Stimulated activated CD8-positive, alpha-beta memory T cell treated with anti-CD3 and anti-CD28 coated beads, Interleukin-12 subunit alpha, Interleukin-12 subunit beta, amount 100 ng/mL, for 1 hour (primary cell): Measurements from ENCODE around the gene CSNK2A1.

ENCODE experiments used
- DNase-seq: peaks from one replicate; pipeline ENCODE4 v3.0.0-alpha.2; 2020; ENCODE audit warnings: low read depth

CSNK2A1 gene

DNA sequence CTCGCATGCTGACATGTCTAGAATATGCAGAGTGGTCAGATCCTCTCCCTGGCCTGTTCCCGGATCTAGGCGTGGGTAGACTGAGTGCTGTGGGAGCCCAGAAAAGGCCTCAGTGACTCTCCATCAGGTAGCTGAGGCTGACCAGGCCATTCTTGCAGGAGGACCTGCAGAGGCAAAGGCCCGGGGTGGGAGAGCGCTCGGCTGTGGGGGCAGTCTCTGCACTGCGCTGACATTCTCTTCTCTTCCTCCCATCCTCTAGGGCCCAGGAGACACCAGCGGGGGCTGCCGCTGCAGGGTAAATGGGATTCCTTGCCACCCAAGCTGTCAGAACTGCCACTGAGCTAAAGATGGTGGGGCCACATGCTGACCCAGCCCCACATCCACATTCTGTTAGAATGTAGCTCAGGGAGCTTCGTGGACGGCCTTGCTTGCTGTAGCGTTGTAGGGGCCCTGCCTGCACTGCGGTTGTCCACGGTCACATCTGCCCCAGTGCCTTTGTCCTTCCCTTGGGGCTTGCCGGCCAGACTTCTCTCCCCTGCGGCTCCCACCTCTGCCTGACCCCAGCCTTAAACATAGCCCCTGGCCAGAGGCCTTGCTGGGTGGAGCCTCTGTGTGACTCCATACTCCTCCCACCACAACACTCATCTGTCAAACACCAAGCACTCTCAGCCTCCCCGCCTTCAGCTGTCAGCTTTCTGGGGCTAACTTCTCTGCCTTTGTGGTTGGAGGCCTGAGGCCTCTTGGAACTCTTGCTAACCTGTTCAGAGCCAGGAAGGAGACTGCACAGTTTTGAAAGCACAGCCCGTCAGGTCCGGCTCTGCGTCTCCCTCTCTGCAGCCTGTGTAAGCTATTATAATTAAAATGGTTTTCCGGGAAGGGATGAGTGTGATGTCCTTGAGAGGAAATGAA, 113.2 kb downstream of the CSNK2A1 start:
- DNase-seq: no peak

GRCh38 chr20:428658-429200, 114.9 kb downstream of the CSNK2A1 start:
- DNase-seq: no peak

GRCh38 chr20:427849-428657, 115.5 kb downstream of the CSNK2A1 start:
- no peak for DNase-seq

GRCh38 chr20:427401-427800, 116.2 kb downstream of the CSNK2A1 start:
- no peak for DNase-seq

DNA sequence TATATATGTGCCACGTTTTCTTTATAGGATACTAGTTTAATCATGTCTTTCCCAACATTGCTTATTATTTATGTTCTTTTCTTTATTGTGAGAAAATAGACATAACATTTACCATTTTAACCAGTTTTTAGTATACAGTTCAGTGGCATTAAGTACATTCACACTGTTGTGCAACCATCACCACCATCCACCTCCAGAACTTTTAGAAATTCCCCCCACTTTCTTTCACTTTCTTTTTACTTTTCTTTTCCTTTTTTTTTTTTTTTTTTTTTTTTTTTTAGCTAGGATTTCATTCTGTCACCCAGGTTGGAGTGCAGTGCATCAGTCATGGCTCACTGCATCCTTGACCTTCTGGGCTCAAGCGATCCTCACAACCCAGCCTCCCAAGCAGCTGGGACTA, 117.0 kb downstream of the CSNK2A1 start:
- no peak for DNase-seq
